GM21381 (cell line): ENCODE results near the gene RCOR2.
"Not testable (repeated sequence)": the region's sequence is repeated elsewhere in the genome, so short reads cannot be mapped to it uniquely, and the experiment has no call there.

ENCODE experiments used
- ATAC-seq: cut with Tn5 transposase; IDR thresholded peaks from one replicate; pipeline ENCODE4 v1.9.1; 2021; ENCODE audit warnings: mild to moderate bottlenecking, moderate library complexity; ENCODE audit not compliant: unreplicated experiment

Gene RCOR2

DNA sequence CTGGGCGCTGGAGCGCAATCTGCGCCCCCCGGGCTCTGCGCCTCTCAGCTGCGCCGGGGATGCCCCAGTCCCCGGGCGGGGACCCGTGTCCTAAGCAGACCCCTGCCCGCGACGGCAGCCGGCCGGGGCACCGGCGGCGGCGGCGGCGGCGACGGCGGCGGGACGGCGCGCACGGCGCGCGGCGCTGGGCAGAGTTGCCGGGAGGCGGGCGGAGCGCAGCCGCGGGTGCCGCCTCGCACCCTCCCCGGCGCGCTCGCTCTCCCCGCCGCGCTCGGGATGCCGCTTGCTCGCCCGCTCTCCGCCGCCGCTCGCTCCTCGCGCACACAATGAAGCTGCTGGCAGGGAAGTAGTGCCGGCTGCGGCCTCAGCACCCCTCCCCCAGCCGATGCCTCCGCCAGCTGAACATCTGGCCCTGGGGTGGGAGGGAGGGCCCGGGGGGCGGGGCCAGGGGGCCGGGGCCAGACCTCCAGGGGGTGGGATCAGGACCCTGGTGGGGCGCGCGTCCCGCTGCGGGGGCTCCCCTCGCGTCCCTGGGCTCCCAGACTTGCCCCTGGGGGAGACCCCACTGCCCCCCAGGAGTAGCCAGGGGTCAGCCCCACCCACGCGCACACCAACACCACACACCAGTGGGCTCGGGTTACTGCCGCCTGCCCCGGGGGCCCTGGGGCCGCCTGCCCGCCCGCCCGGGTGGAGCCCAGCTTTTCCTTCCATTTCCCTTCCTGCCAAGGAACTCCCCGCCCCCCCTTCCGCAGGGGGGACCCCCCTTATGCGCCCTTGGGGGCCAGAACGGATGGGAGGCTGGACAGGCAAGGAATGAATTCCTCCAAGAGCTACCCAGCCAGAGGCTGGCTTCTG, at the start of gene RCOR2:
Gene RCOR2, minus strand, starts transcription at position 328 of the 855 bp plus-strand sequence. CDS start 708 bp downstream, outside the sequence.
- no peak for ATAC-seq

DNA sequence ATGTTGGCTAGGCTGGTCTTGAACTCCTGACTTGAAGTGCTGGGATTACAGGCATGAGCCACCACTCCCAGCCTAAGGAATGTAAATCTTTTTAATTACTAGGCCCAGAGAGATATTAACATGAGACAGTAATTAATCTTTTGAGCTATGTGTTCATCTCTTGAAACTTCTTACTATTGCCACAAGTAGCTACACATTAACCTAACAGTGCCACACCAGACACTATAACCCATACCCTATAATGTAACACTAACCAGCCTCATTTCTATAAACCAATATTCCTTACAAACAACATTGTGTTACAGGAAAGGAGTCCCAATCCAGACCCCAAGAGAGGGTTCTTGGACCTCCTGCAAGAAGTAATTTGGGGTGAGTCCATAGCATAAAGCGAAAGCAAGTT, 49.5 kb upstream of the RCOR2 start:
- ATAC-seq: no peak

- ATAC-seq: not testable (repeated sequence)
Measured at GRCh38 chr11:63963895-63964294, 46.9 kb upstream of the RCOR2 start.

GRCh38 chr11:63961608-63962412, 44.8 kb upstream of the RCOR2 start:
- no peak for ATAC-seq

- no peak for ATAC-seq
Measured at GRCh38 chr11:63958008-63958407, 41.0 kb upstream of the RCOR2 start.

- ATAC-seq: no peak
Measured at GRCh38 chr11:63952570-63952969, 35.6 kb upstream of the RCOR2 start.

GRCh38 chr11:63951779-63952536, 35.0 kb upstream of the RCOR2 start:
- ATAC-seq: no peak

DNA sequence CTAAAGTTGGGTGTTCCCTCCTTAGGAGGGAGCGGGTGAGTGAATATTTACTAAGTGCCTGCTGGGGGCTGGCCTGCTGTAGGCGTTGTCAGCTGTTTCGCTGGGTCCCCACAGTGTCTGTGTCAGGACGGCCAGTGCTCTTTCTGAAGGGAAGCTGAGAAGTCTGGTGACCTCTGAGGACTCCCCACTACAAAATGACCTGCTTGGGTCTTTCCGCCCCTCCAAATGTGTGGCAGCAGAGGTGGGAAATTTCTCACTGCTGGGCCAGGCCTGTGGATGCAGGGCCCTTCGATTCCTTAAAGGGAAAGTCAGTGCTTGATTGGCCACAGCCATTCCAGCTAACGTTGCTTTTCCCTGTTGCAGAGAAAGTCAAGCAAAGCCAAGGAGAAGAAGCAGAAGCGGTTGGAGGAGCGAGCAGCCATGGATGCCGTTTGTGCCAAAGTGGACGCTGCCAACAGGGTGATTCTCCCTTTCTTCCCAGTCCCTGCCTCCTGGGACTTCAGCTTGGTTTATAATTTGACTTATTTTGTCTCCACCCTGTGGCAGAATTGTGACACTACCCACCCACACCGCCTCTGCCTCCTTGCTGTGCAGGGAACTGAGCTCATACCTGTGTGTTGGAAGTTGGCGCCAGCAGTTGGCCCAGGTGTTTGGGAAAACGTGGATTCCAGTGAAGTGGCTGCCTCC, 28.7 kb upstream of the RCOR2 start:
- no peak for ATAC-seq

GRCh38 chr11:63944987-63945386, 28.0 kb upstream of the RCOR2 start:
- ATAC-seq: no peak

GRCh38 chr11:63942803-63943202, 25.8 kb upstream of the RCOR2 start:
- ATAC-seq: no peak

- no peak for ATAC-seq
Measured at GRCh38 chr11:63941901-63942300, 24.9 kb upstream of the RCOR2 start.

GRCh38 chr11:63940786-63941185, 23.8 kb upstream of the RCOR2 start:
- no peak for ATAC-seq

GRCh38 chr11:63939397-63939891, 22.5 kb upstream of the RCOR2 start:
- ATAC-seq: no peak

DNA sequence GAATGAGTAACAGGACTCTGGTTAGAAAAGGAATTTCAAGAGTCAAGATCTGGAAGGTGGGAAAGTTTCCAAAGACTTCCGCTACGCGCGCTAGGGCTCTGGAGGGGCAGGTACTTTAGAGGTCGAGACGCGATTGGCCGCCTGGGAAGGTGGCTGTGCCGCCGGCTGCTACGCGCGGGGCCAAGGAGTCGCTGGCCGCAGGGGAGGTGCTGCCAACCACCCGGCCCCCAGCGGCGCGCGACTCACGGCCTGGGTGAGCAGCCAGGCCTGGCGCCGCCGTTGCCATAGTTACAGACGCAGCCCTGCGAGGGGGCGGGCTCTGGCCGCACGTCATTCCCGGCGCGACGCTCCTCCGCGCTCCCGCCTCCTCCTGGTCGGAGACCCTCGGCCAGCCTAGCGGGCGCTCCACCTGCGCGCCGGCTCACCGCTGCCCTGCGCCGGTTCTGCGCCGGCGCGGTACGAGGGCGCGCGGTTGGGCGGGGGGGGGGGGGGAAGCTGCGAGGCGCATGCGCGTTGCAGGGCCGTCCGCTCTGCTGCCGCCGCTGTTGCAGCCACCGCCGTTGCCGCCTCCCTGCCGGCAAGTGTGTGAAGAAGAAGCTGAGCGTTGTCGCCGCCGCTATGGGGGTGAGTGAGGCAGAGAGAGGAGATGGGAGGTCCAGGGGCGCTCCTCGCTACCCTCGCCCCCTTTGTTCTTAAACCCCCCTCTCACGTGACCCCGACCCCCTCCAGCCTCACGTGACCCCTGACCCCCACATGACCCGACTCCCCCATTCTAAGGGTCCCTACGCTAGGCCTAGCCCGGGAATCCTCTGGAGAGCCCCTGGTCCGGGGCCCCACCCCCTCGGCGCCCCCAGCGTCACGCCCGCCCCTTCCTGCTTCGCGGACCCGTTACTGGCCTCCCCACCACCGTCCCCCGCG, 21.8 kb upstream of the RCOR2 start, which contains the start of gene NAA40:
Gene NAA40, plus strand, starts transcription at position 524 of the 918 bp plus-strand sequence. Its CDS starts 95 bp downstream, at position 619.
- ATAC-seq: peak; percentile 92

- peak; percentile 5 for ATAC-seq
Measured at GRCh38 chr11:63937713-63938478, 20.9 kb upstream of the RCOR2 start.

DNA sequence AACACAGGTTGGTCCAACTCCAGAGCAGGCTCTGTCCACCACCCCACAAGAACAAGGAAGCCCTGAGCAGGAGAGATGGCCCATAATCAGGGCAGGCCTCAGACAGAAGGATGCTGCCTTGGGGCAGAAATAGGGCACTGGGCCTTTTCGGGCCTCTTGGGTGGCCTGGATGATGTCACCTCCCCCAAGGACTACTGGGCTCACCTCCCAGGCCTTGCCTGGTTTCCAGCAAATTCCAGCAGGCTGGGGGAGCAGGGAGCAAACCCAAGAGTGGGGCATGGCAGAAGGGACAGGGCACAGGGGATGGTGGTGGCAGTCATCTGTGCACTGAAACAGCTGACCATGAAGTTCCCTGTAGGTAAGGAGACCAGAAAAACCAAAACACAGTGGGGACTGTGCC, 16.5 kb upstream of the RCOR2 start:
- no peak for ATAC-seq

DNA sequence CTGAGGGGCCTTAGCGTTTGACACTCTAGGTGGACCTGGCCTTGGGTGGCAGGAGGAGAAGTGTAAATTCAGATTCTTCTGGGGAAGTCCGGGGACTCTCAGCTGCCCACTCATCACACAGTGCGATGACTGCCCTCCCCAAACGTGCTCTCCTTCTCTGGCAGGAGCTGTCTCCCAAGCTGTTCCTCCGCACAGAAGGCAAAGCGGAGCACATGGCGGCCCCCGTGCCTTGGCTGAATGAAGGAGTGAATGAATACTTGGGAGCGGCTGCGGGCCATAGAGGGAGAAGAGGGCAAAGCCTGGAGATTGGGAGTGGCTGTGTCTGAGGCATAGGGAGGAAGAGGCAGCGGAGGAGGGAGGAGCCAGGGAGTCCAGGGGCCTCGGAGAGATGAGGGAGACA, 14.9 kb upstream of the RCOR2 start:
- no peak for ATAC-seq

- ATAC-seq: no peak
Measured at GRCh38 chr11:63931045-63931444, 14.1 kb upstream of the RCOR2 start.

DNA sequence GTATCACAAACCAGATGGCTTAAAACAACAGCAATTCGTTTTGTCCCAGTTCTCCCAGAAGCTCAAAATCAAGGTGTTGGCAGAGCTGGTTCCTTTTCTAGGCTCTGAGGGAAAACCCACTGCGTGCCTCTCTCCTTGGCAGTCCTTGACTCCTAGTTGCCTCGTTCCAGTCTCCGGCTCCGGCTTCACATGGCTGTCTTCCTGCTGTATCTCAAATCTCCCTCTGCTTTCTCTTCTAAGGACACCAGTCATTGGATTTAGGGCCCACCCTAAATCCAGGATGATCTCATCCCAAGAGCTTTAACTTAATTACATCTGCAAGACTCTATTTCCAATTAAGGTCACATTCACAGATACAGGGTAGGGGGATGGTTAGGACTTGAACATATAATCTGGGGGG, 12.7 kb upstream of the RCOR2 start:
- no peak for ATAC-seq
